ENCODE results near the gene SLC35E3. TPM values are rescaled to one million over a fixed set of nuclear protein-coding genes. Genes with fewer than 3 reads are reported as not detected.

The SLC35E3 gene
- total RNA-seq, 1 donor from 2014 or later = 14.6 TPM

GRCh38 chr12:68825569-68826217, 79.7 kb downstream of the SLC35E3 start:
- peak overlapping the region; percentile 49 for H3K27ac ChIP-seq (ENCODE audit: low read depth, low read length)
- H3K9me3 Mint-ChIP-seq (ENCODE audit: unreplicated experiment) = no peaks in the 10 kb centered on the region
- DNase-seq (ENCODE audit: low read depth) = no peak
- no peaks in the 10 kb centered on the region for H3K27me3 ChIP-seq (ENCODE audit: insufficient read depth, low read length)
- H3K36me3 Mint-ChIP-seq (ENCODE audit: low read depth, unreplicated experiment) = peaks cover 24% of the 10 kb centered on the region
- H3K4me2 ChIP-seq (ENCODE audit: low read length) = peak overlapping the region; percentile 4
- H3K27ac Mint-ChIP-seq (ENCODE audit: unreplicated experiment) = peak overlapping the region; percentile 71
- H3K27me3 Mint-ChIP-seq (ENCODE audit: low read depth, unreplicated experiment) = no peaks in the 10 kb centered on the region
- peaks cover 36% of the 10 kb centered on the region for H3K4me1 Mint-ChIP-seq (ENCODE audit: low read depth, unreplicated experiment)
- no peak overlapping the region for H3K4me3 ChIP-seq (ENCODE audit: insufficient read depth, low read depth, low read length)
- H3K79me2 ChIP-seq (ENCODE audit: insufficient read depth, low read length) = peaks cover 66% of the 10 kb centered on the region
- no peak overlapping the region for H3K9ac ChIP-seq (ENCODE audit: low read length)
- peaks cover 62% of the 10 kb centered on the region for H3K36me3 ChIP-seq (ENCODE audit: insufficient read depth, low read length)
- FAIRE-seq = no peak
- H3K9me3 ChIP-seq (ENCODE audit: insufficient read depth, low read depth, low read length) = no peaks in the 10 kb centered on the region
- no peak for TF ChIP-seq CTCF (IDR thresholded peaks at IDR 0.05; ENCODE audit: insufficient read depth, low read depth, low read length)
- no peak for TF ChIP-seq EZH2 (IDR thresholded peaks at IDR 0.05; ENCODE audit: insufficient read depth, low read length)
- peaks cover 19% of the 10 kb centered on the region for H3K4me1 ChIP-seq (ENCODE audit: insufficient read depth, low read length)
- no peak overlapping the region for H2AFZ ChIP-seq (ENCODE audit: low read depth, low read length)
- H4K20me1 ChIP-seq (ENCODE audit: insufficient read depth, low read length) = peaks cover 85% of the 10 kb centered on the region
- peak overlapping the region; percentile 30 for H3K4me3 Mint-ChIP-seq (ENCODE audit: unreplicated experiment)

DNA sequence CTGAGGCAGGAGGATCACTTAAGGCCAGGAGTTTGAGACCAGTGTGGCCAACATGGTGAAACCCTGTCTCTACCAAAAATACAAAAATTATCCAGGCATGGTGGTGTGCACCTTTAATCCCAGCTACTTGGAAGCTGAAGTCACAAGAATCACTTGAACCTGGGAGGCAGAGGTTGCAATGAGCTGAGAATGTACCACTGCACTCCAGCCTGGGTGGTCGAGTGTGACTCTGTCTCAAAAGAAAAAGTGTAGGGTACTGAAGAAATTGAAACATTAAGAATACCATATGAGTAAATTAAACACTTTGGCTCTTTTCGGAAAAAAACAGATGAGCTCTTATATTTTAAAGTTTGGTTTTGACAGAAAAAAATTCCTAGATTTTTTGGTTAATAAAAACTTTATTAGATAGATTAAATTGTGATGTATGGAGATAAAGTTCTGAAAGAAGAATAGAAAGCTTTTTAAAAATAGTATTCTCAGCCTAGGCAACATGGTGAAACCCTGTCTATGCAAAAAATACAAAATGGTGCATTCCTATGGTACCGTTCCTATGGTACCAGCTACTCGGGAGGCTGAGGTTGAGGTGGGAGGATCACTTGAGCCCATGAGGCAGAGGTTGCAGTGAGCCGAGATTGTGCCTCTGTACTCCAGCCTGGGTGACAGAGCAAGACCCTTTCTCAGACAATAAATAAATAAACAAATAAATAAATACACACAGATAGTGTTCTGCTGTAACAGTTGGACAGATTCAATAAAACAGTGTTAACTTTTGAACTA, 82.1 kb downstream of the SLC35E3 start:
- H3K27ac ChIP-seq (ENCODE audit: low read depth, low read length) = peak overlapping the region; percentile 50
- Mint-ChIP-seq H3K36me3 (ENCODE audit: low read depth, unreplicated experiment) (peaks cover 18% of the 10 kb centered on the region), H3K9me3 (ENCODE audit: unreplicated experiment) (no peaks in the 10 kb centered on the region), H3K27ac (ENCODE audit: unreplicated experiment) (peak overlapping the region; percentile 12), H3K4me1 (ENCODE audit: low read depth, unreplicated experiment) (peaks cover 35% of the 10 kb centered on the region), H3K27me3 (ENCODE audit: low read depth, unreplicated experiment) (no peaks in the 10 kb centered on the region), H3K4me3 (ENCODE audit: unreplicated experiment) (no peak overlapping the region)
- no peaks in the 10 kb centered on the region for H3K27me3 ChIP-seq (ENCODE audit: insufficient read depth, low read length)
- no peaks in the 10 kb centered on the region for H3K9me3 ChIP-seq (ENCODE audit: insufficient read depth, low read depth, low read length)
- peaks cover 84% of the 10 kb centered on the region for H4K20me1 ChIP-seq (ENCODE audit: insufficient read depth, low read length)
- FAIRE-seq (no peak), DNase-seq (ENCODE audit: low read depth) (no peak)
- H3K4me1 ChIP-seq (ENCODE audit: insufficient read depth, low read length) = peaks cover 15% of the 10 kb centered on the region
- no peak for TF ChIP-seq EZH2 (IDR thresholded peaks at IDR 0.05; ENCODE audit: insufficient read depth, low read length)
- no peak for TF ChIP-seq CTCF (IDR thresholded peaks at IDR 0.05; ENCODE audit: insufficient read depth, low read depth, low read length)
- H3K36me3 ChIP-seq (ENCODE audit: insufficient read depth, low read length) = peaks cover 63% of the 10 kb centered on the region
- peak overlapping the region; percentile 11 for H3K9ac ChIP-seq (ENCODE audit: low read length)
- H3K79me2 ChIP-seq (ENCODE audit: insufficient read depth, low read length) = peaks cover 61% of the 10 kb centered on the region
- no peak overlapping the region for H3K4me3 ChIP-seq (ENCODE audit: insufficient read depth, low read depth, low read length)
- H3K4me2 ChIP-seq (ENCODE audit: low read length) = no peak overlapping the region
- no peak overlapping the region for H2AFZ ChIP-seq (ENCODE audit: low read depth, low read length)
